ENCODE measurements around the gene PDCD1. TPM values are rescaled to one million over a fixed set of nuclear protein-coding genes. Genes with fewer than 3 reads are reported as not detected.

PDCD1 gene
- total RNA-seq, 1 experiment from 2014 or later: not detected

GRCh38 chr2:241854342-241855244, 4.1 kb downstream of the PDCD1 start:
- Histone ChIP-seq H3K9me3 (ENCODE audit: low read length) (no peaks in the 10 kb centered on the region), H3K9me2 (replicated peaks; ENCODE audit: insufficient read depth, low read length) (no peaks in the 10 kb centered on the region), H3K27me3 (ENCODE audit: low read length) (no peaks in the 10 kb centered on the region), H3K9ac (ENCODE audit: low read length) (no peak overlapping the region), H3K4me1 (ENCODE audit: low read length) (peaks cover 10% of the 10 kb centered on the region), H2AFZ (ENCODE audit: low read length) (no peak overlapping the region), H3K79me2 (ENCODE audit: low read length) (no peaks in the 10 kb centered on the region), H3K4me2 (ENCODE audit: low read depth, low read length, poor library complexity, severe bottlenecking) (no peak overlapping the region), H3K27ac (ENCODE audit: low read length) (no peak overlapping the region), H3K4me3 (ENCODE audit: low read length) (no peak overlapping the region), H4K20me1 (ENCODE audit: insufficient read depth, low read depth, low read length) (no peaks in the 10 kb centered on the region), H3K36me3 (ENCODE audit: insufficient read depth, low read length) (no peaks in the 10 kb centered on the region)
- no peak for DNase-seq

GRCh38 chr2:241853651-241854341, 4.9 kb downstream of the PDCD1 start:
- H3K27ac ChIP-seq (ENCODE audit: low read length): no peak overlapping the region
- no peak overlapping the region for H3K9ac ChIP-seq (ENCODE audit: low read length)
- peaks cover 2% of the 10 kb centered on the region for H3K4me1 ChIP-seq (ENCODE audit: low read length)
- no peaks in the 10 kb centered on the region for H3K27me3 ChIP-seq (ENCODE audit: low read length)
- no peaks in the 10 kb centered on the region for H3K9me3 ChIP-seq (ENCODE audit: low read length)
- no peaks in the 10 kb centered on the region for H3K36me3 ChIP-seq (ENCODE audit: insufficient read depth, low read length)
- H3K79me2 ChIP-seq (ENCODE audit: low read length): no peaks in the 10 kb centered on the region
- H2AFZ ChIP-seq (ENCODE audit: low read length): no peak overlapping the region
- no peak for DNase-seq
- no peaks in the 10 kb centered on the region for H3K9me2 ChIP-seq (replicated peaks; ENCODE audit: insufficient read depth, low read length)
- no peak overlapping the region for H3K4me3 ChIP-seq (ENCODE audit: low read length)
- H4K20me1 ChIP-seq (ENCODE audit: insufficient read depth, low read depth, low read length): no peaks in the 10 kb centered on the region
- H3K4me2 ChIP-seq (ENCODE audit: low read depth, low read length, poor library complexity, severe bottlenecking): no peak overlapping the region

GRCh38 chr2:241852981-241853631, 5.6 kb downstream of the PDCD1 start:
- Histone ChIP-seq H3K27ac (ENCODE audit: low read length) (no peak overlapping the region), H3K4me2 (ENCODE audit: low read depth, low read length, poor library complexity, severe bottlenecking) (no peak overlapping the region), H3K4me3 (ENCODE audit: low read length) (no peak overlapping the region), H4K20me1 (ENCODE audit: insufficient read depth, low read depth, low read length) (no peaks in the 10 kb centered on the region), H3K9ac (ENCODE audit: low read length) (no peak overlapping the region), H3K36me3 (ENCODE audit: insufficient read depth, low read length) (no peaks in the 10 kb centered on the region), H3K9me2 (replicated peaks; ENCODE audit: insufficient read depth, low read length) (no peaks in the 10 kb centered on the region), H3K79me2 (ENCODE audit: low read length) (no peaks in the 10 kb centered on the region), H3K4me1 (ENCODE audit: low read length) (no peaks in the 10 kb centered on the region), H3K9me3 (ENCODE audit: low read length) (no peaks in the 10 kb centered on the region), H3K27me3 (ENCODE audit: low read length) (no peaks in the 10 kb centered on the region), H2AFZ (ENCODE audit: low read length) (no peak overlapping the region)
- no peak for DNase-seq

GRCh38 chr2:241852116-241852980, 6.3 kb downstream of the PDCD1 start:
- H3K27me3 ChIP-seq (ENCODE audit: low read length): no peaks in the 10 kb centered on the region
- no peak for DNase-seq
- H3K4me2 ChIP-seq (ENCODE audit: low read depth, low read length, poor library complexity, severe bottlenecking): no peak overlapping the region
- H3K27ac ChIP-seq (ENCODE audit: low read length): no peak overlapping the region
- no peaks in the 10 kb centered on the region for H3K79me2 ChIP-seq (ENCODE audit: low read length)
- H3K9me2 ChIP-seq (replicated peaks; ENCODE audit: insufficient read depth, low read length): no peaks in the 10 kb centered on the region
- H3K36me3 ChIP-seq (ENCODE audit: insufficient read depth, low read length): no peaks in the 10 kb centered on the region
- H2AFZ ChIP-seq (ENCODE audit: low read length): no peak overlapping the region
- no peaks in the 10 kb centered on the region for H3K9me3 ChIP-seq (ENCODE audit: low read length)
- no peaks in the 10 kb centered on the region for H4K20me1 ChIP-seq (ENCODE audit: insufficient read depth, low read depth, low read length)
- no peaks in the 10 kb centered on the region for H3K4me1 ChIP-seq (ENCODE audit: low read length)
- H3K9ac ChIP-seq (ENCODE audit: low read length): no peak overlapping the region
- no peak overlapping the region for H3K4me3 ChIP-seq (ENCODE audit: low read length)

- Histone ChIP-seq H3K27me3 (ENCODE audit: low read length) (no peaks in the 10 kb centered on the region), H3K4me2 (ENCODE audit: low read depth, low read length, poor library complexity, severe bottlenecking) (no peak overlapping the region), H3K9me3 (ENCODE audit: low read length) (no peaks in the 10 kb centered on the region), H3K4me1 (ENCODE audit: low read length) (no peaks in the 10 kb centered on the region), H2AFZ (ENCODE audit: low read length) (no peak overlapping the region), H3K27ac (ENCODE audit: low read length) (no peak overlapping the region), H3K4me3 (ENCODE audit: low read length) (no peak overlapping the region), H4K20me1 (ENCODE audit: insufficient read depth, low read depth, low read length) (no peaks in the 10 kb centered on the region), H3K9ac (ENCODE audit: low read length) (no peak overlapping the region), H3K36me3 (ENCODE audit: insufficient read depth, low read length) (no peaks in the 10 kb centered on the region), H3K9me2 (replicated peaks; ENCODE audit: insufficient read depth, low read length) (no peaks in the 10 kb centered on the region), H3K79me2 (ENCODE audit: low read length) (no peaks in the 10 kb centered on the region)
- no peak for DNase-seq
These were observed 7.2 kb downstream of the PDCD1 start for GRCh38 chr2:241851325-241852115.

GRCh38 chr2:241850544-241851324, 8.0 kb downstream of the PDCD1 start:
- Histone ChIP-seq H3K4me3 (ENCODE audit: low read length) (no peak overlapping the region), H4K20me1 (ENCODE audit: insufficient read depth, low read depth, low read length) (no peaks in the 10 kb centered on the region), H3K79me2 (ENCODE audit: low read length) (no peaks in the 10 kb centered on the region), H3K27me3 (ENCODE audit: low read length) (no peaks in the 10 kb centered on the region), H2AFZ (ENCODE audit: low read length) (no peak overlapping the region), H3K27ac (ENCODE audit: low read length) (no peak overlapping the region), H3K4me2 (ENCODE audit: low read depth, low read length, poor library complexity, severe bottlenecking) (no peak overlapping the region), H3K9me2 (replicated peaks; ENCODE audit: insufficient read depth, low read length) (no peaks in the 10 kb centered on the region), H3K9ac (ENCODE audit: low read length) (no peak overlapping the region), H3K9me3 (ENCODE audit: low read length) (no peaks in the 10 kb centered on the region), H3K4me1 (ENCODE audit: low read length) (no peaks in the 10 kb centered on the region), H3K36me3 (ENCODE audit: insufficient read depth, low read length) (no peaks in the 10 kb centered on the region)
- DNase-seq: no peak
